GM19193 (cell line): ENCODE results near the gene IRF4.

Source experiments
- POLR2A ChIP-seq: IDR thresholded peaks from 4 replicates; pipeline ENCODE4 v1.6.1; 2011; ENCODE audit not compliant: insufficient read depth, insufficient read length; ENCODE audit errors: extremely low read depth

Gene IRF4

GRCh38 chr6:441126-441920 is 49.8 kb downstream of the IRF4 start:
- no peak for TF ChIP-seq POLR2A

- TF ChIP-seq POLR2A = no peak
These were observed 52.1 kb downstream of the IRF4 start for GRCh38 chr6:443621-444159.

GRCh38 chr6:444653-445275 is 53.2 kb downstream of the IRF4 start:
- TF ChIP-seq POLR2A = no peak

GRCh38 chr6:445571-446417 is 54.2 kb downstream of the IRF4 start:
- no peak for TF ChIP-seq POLR2A

- TF ChIP-seq POLR2A = no peak
These were observed 55.1 kb downstream of the IRF4 start for GRCh38 chr6:446418-447366.

- TF ChIP-seq POLR2A = no peak
These were observed 56.0 kb downstream of the IRF4 start for GRCh38 chr6:447381-448165.

GRCh38 chr6:448296-449056 is 56.9 kb downstream of the IRF4 start:
- no peak for TF ChIP-seq POLR2A

- no peak for TF ChIP-seq POLR2A
These were observed 57.5 kb downstream of the IRF4 start for GRCh38 chr6:449057-449430.

GRCh38 chr6:449486-450419 is 58.2 kb downstream of the IRF4 start:
- no peak for TF ChIP-seq POLR2A

- TF ChIP-seq POLR2A = no peak
These were observed 59.8 kb downstream of the IRF4 start for GRCh38 chr6:451336-451735.

GRCh38 chr6:451847-452246 is 60.3 kb downstream of the IRF4 start:
- TF ChIP-seq POLR2A = no peak

GRCh38 chr6:452301-453067 is 60.9 kb downstream of the IRF4 start:
- TF ChIP-seq POLR2A = no peak
